ENCODE results near the gene TRPM2. TPM values are rescaled to one million over a fixed set of nuclear protein-coding genes. Genes with fewer than 3 reads are reported as not detected.

Gene TRPM2
- total and polyA plus RNA-seq, 7 experiments from 2014 or later: 1.2 to 29.6 (median 2.0) TPM

GRCh38 chr21:44364151-44365053 is 11.0 kb downstream of the TRPM2 start:
- no peaks in the 10 kb centered on the region for H3K4me1 ChIP-seq (ENCODE audit: control insufficient read depth in 2 of 2, insufficient read depth in 2 of 2, low read length in 2 of 2)
- DNase-seq (peak in 1 of 9 donors; percentile 12), ATAC-seq (no peak)
- Mint-ChIP-seq H3K36me3 (peaks cover 4 to 30% (median 6%) of the 10 kb centered on the region in 5 donors), H3K4me1 (peaks cover 5 to 17% (median 10%) of the 10 kb centered on the region in 7 donors), H3K9me3 (peaks cover 0 to 10% (median 7%) of the 10 kb centered on the region in 11 donors), H3K4me3 (no peak overlapping the region), H3K27ac (peak overlapping the region in 1 of 9 donors; percentile 67), H3K27me3 (peaks cover 0 to 5% (median 0%) of the 10 kb centered on the region in 5 donors)
- ChIA-PET CTCF (no interaction called here), POLR2A (interaction anchor here (0.5 kb wide), 1 partner anchor 79 kb away, joined by 4 read pairs; no protein-coding TSS in a partner anchor)
- H3K27me3 ChIP-seq (ENCODE audit: control insufficient read depth in 2 of 2, insufficient read depth in 2 of 2, low read length in 2 of 2): no peaks in the 10 kb centered on the region
- H3K36me3 ChIP-seq (ENCODE audit: control insufficient read depth in 2 of 3, insufficient read depth in 3 of 3, low read length in 3 of 3): no peaks in the 10 kb centered on the region
- H3K4me3 ChIP-seq (ENCODE audit: low read length): no peak overlapping the region
- peaks cover 0 to 5% (median 0%) of the 10 kb centered on the region in 3 experiments for H3K9me3 ChIP-seq (ENCODE audit: control insufficient read depth in 2 of 3, low read length in 3 of 3)
- no peak overlapping the region for H3K27ac ChIP-seq (ENCODE audit: low read depth, low read length)
- intact Hi-C loops (cut with micrococcal nuclease): no loop called here

- H3K27ac ChIP-seq (ENCODE audit: low read depth, low read length): no peak overlapping the region
- peaks cover 0 to 5% (median 0%) of the 10 kb centered on the region in 3 experiments for H3K9me3 ChIP-seq (ENCODE audit: control insufficient read depth in 2 of 3, low read length in 3 of 3)
- ATAC-seq (no peak), DNase-seq (peak in 1 of 9 donors; percentile 21)
- POLR2A ChIA-PET: no interaction called here
- Mint-ChIP-seq H3K4me1 (peaks cover 0 to 11% (median 4%) of the 10 kb centered on the region in 7 donors), H3K36me3 (peaks cover 4 to 27% (median 6%) of the 10 kb centered on the region in 5 donors), H3K27me3 (peaks cover 0 to 2% (median 0%) of the 10 kb centered on the region in 5 donors), H3K4me3 (no peak overlapping the region), H3K27ac (no peak overlapping the region), H3K9me3 (peaks cover 0 to 10% (median 7%) of the 10 kb centered on the region in 11 donors)
- no peaks in the 10 kb centered on the region for H3K27me3 ChIP-seq (ENCODE audit: control insufficient read depth in 2 of 2, insufficient read depth in 2 of 2, low read length in 2 of 2)
- H3K4me3 ChIP-seq (ENCODE audit: low read length): no peak overlapping the region
- intact Hi-C loops (cut with micrococcal nuclease): no loop called here
- no peaks in the 10 kb centered on the region for H3K4me1 ChIP-seq (ENCODE audit: control insufficient read depth in 2 of 2, insufficient read depth in 2 of 2, low read length in 2 of 2)
- CTCF ChIA-PET: no interaction called here
- H3K36me3 ChIP-seq (ENCODE audit: control insufficient read depth in 2 of 3, insufficient read depth in 3 of 3, low read length in 3 of 3): no peaks in the 10 kb centered on the region
These were observed 12.0 kb downstream of the TRPM2 start for GRCh38 chr21:44365251-44365966.

- no peak overlapping the region for H3K4me3 ChIP-seq (ENCODE audit: low read length)
- H3K4me1 Mint-ChIP-seq: peaks cover 0 to 6% (median 0%) of the 10 kb centered on the region in 7 donors
- H3K9me3 ChIP-seq (ENCODE audit: control insufficient read depth in 2 of 3, low read length in 3 of 3): peaks cover 0 to 5% (median 0%) of the 10 kb centered on the region in 3 experiments
- ChIA-PET CTCF (no interaction called here), POLR2A (no interaction called here)
- no peaks in the 10 kb centered on the region for H3K27me3 ChIP-seq (ENCODE audit: control insufficient read depth in 2 of 2, insufficient read depth in 2 of 2, low read length in 2 of 2)
- intact Hi-C loops (cut with micrococcal nuclease): no loop called here
- H3K36me3 ChIP-seq (ENCODE audit: control insufficient read depth in 2 of 3, insufficient read depth in 3 of 3, low read length in 3 of 3): no peaks in the 10 kb centered on the region
- H3K27me3 Mint-ChIP-seq: peaks cover 0 to 2% (median 0%) of the 10 kb centered on the region in 5 donors
- no peak overlapping the region for H3K4me3 Mint-ChIP-seq
- DNase-seq (peak in 1 of 9 donors; percentile 16), ATAC-seq (no peak)
- no peaks in the 10 kb centered on the region for H3K4me1 ChIP-seq (ENCODE audit: control insufficient read depth in 2 of 2, insufficient read depth in 2 of 2, low read length in 2 of 2)
- no peak overlapping the region for H3K27ac ChIP-seq (ENCODE audit: low read depth, low read length)
- peaks cover 4 to 27% (median 6%) of the 10 kb centered on the region in 5 donors for H3K36me3 Mint-ChIP-seq
- peak overlapping the region in 1 of 9 donors; percentile 31 for H3K27ac Mint-ChIP-seq
- peaks cover 0 to 10% (median 6%) of the 10 kb centered on the region in 11 donors for H3K9me3 Mint-ChIP-seq
These were observed 12.7 kb downstream of the TRPM2 start for GRCh38 chr21:44365967-44366585.

GRCh38 chr21:44366586-44367211 is 13.3 kb downstream of the TRPM2 start:
- peaks cover 4 to 28% (median 7%) of the 10 kb centered on the region in 5 donors for H3K36me3 Mint-ChIP-seq
- Histone ChIP-seq H3K9me3 (ENCODE audit: control insufficient read depth in 2 of 3, low read length in 3 of 3) (peaks cover 0 to 5% (median 0%) of the 10 kb centered on the region in 3 experiments), H3K27me3 (ENCODE audit: control insufficient read depth in 2 of 2, insufficient read depth in 2 of 2, low read length in 2 of 2) (no peaks in the 10 kb centered on the region), H3K4me3 (ENCODE audit: low read length) (no peak overlapping the region), H3K36me3 (ENCODE audit: control insufficient read depth in 2 of 3, insufficient read depth in 3 of 3, low read length in 3 of 3) (no peaks in the 10 kb centered on the region), H3K4me1 (ENCODE audit: control insufficient read depth in 2 of 2, insufficient read depth in 2 of 2, low read length in 2 of 2) (no peaks in the 10 kb centered on the region), H3K27ac (ENCODE audit: low read depth, low read length) (no peak overlapping the region)
- H3K27me3 Mint-ChIP-seq: peaks cover 0 to 2% (median 0%) of the 10 kb centered on the region in 5 donors
- intact Hi-C loops (cut with micrococcal nuclease): no loop called here
- peak in 1 of 9 donors; percentile 16 for DNase-seq
- peaks cover 0 to 10% (median 6%) of the 10 kb centered on the region in 11 donors for H3K9me3 Mint-ChIP-seq
- CTCF ChIA-PET: no interaction called here
- POLR2A ChIA-PET: no interaction called here
- peaks cover 0 to 8% (median 0%) of the 10 kb centered on the region in 7 donors for H3K4me1 Mint-ChIP-seq
- no peak overlapping the region for H3K4me3 Mint-ChIP-seq
- H3K27ac Mint-ChIP-seq: peak overlapping the region in 2 of 9 donors; percentile 4 to 31
- no peak for ATAC-seq

- peaks cover 0 to 29% (median 5%) of the 10 kb centered on the region in 5 donors for H3K36me3 Mint-ChIP-seq
- peaks cover 0 to 14% (median 5%) of the 10 kb centered on the region in 7 donors for H3K4me1 Mint-ChIP-seq
- no peak overlapping the region for H3K27ac Mint-ChIP-seq
- H3K9me3 Mint-ChIP-seq: peaks cover 0 to 2% (median 0%) of the 10 kb centered on the region in 11 donors
- POLR2A ChIA-PET: no interaction called here
- H3K4me3 Mint-ChIP-seq: peak overlapping the region in 1 of 10 donors; percentile 32
- H3K4me1 ChIP-seq (ENCODE audit: control insufficient read depth in 2 of 2, insufficient read depth in 2 of 2, low read length in 2 of 2): no peaks in the 10 kb centered on the region
- H3K36me3 ChIP-seq (ENCODE audit: control insufficient read depth in 2 of 3, insufficient read depth in 3 of 3, low read length in 3 of 3): no peaks in the 10 kb centered on the region
- H3K27me3 Mint-ChIP-seq: no peaks in the 10 kb centered on the region
- H3K27ac ChIP-seq (ENCODE audit: low read depth, low read length): no peak overlapping the region
- intact Hi-C loops (cut with micrococcal nuclease): no loop called here
- peak; percentile 14 for ATAC-seq
- no peaks in the 10 kb centered on the region for H3K9me3 ChIP-seq (ENCODE audit: control insufficient read depth in 2 of 3, low read length in 3 of 3)
- peak in 1 of 9 donors; percentile 10 for DNase-seq
- CTCF ChIA-PET: no interaction called here
- H3K27me3 ChIP-seq (ENCODE audit: control insufficient read depth in 2 of 2, insufficient read depth in 2 of 2, low read length in 2 of 2): no peaks in the 10 kb centered on the region
- H3K4me3 ChIP-seq (ENCODE audit: low read length): no peak overlapping the region
These were observed 15.5 kb downstream of the TRPM2 start for GRCh38 chr21:44368711-44369446.
